HG03354 (cell line): Measurements from ENCODE around the gene PRKCH.

Source experiments
- ATAC-seq: cut with Tn5 transposase; IDR thresholded peaks from one replicate; pipeline ENCODE4 v1.9.1; 2021; ENCODE audit warnings: mild to moderate bottlenecking; ENCODE audit not compliant: unreplicated experiment, poor library complexity, severe bottlenecking

Gene PRKCH

GRCh38 chr14:61552241-61552640 lies 230.9 kb downstream of the PRKCH start:
- no peak for ATAC-seq

- no peak for ATAC-seq
These were observed 232.6 kb downstream of the PRKCH start for GRCh38 chr14:61553730-61554641.

- ATAC-seq, result no peak
These were observed 233.9 kb downstream of the PRKCH start for GRCh38 chr14:61555056-61555838.

- ATAC-seq, result no peak
These were observed 235.1 kb downstream of the PRKCH start for GRCh38 chr14:61556455-61556854.

- no peak for ATAC-seq
These were observed 235.9 kb downstream of the PRKCH start for GRCh38 chr14:61557262-61557661.

- no peak for ATAC-seq
These were observed 236.5 kb downstream of the PRKCH start for GRCh38 chr14:61557854-61558253.

GRCh38 chr14:61558271-61558670 lies 236.9 kb downstream of the PRKCH start:
- ATAC-seq, result no peak

GRCh38 chr14:61559641-61560201 lies 238.3 kb downstream of the PRKCH start:
- no peak for ATAC-seq

- no peak for ATAC-seq
These were observed 238.9 kb downstream of the PRKCH start for GRCh38 chr14:61560323-61560722.

GRCh38 chr14:61561104-61561503 lies 239.7 kb downstream of the PRKCH start:
- ATAC-seq, result no peak

- ATAC-seq, result no peak
These were observed 240.4 kb downstream of the PRKCH start for GRCh38 chr14:61561657-61562276.

GRCh38 chr14:61562321-61563161 lies 241.2 kb downstream of the PRKCH start:
- no peak for ATAC-seq

GRCh38 chr14:61563162-61563511 lies 241.8 kb downstream of the PRKCH start:
- ATAC-seq, result no peak

GRCh38 chr14:61563880-61564617 lies 242.7 kb downstream of the PRKCH start:
- no peak for ATAC-seq

- no peak for ATAC-seq
These were observed 243.3 kb downstream of the PRKCH start for GRCh38 chr14:61564618-61565091.

- no peak for ATAC-seq
These were observed 243.8 kb downstream of the PRKCH start for GRCh38 chr14:61565181-61565580.

GRCh38 chr14:61565836-61566536 lies 244.6 kb downstream of the PRKCH start:
- ATAC-seq, result no peak
